Thyroid gland (tissue), 4 donors: ENCODE data around the gene CTNNA3.
"Not testable (repeated sequence)": the region's sequence is repeated elsewhere in the genome, so short reads cannot be mapped to it uniquely, and the experiment has no call there.

ENCODE experiments used
- POLR2A ChIP-seq, 2 donors: fragments of 450-650 bp; IDR thresholded peaks; one replicate each; pipeline ENCODE4 v1.6.1; 2017; ENCODE audit warnings: antibody characterized with exemption in 2 of 2, mild to moderate bottlenecking in 2 of 2, moderate library complexity in 1 of 2
- TF ChIP-seq, protein P1 (sequence below), 6 experiments: fragments of 200-600 bp in 3 of 6; fragments of 450-650 bp in 3 of 6; sonication (generic) in 3 of 6; IDR thresholded peaks; one replicate each; pipeline ENCODE4 v1.5.1; 2016 to 2019; ENCODE audit warnings: antibody characterized with exemption in 6 of 6, mild to moderate bottlenecking in 2 of 6, inconsistent platforms in 1 of 6, moderate library complexity in 1 of 6

- TF ChIP-seq, protein P1, sequence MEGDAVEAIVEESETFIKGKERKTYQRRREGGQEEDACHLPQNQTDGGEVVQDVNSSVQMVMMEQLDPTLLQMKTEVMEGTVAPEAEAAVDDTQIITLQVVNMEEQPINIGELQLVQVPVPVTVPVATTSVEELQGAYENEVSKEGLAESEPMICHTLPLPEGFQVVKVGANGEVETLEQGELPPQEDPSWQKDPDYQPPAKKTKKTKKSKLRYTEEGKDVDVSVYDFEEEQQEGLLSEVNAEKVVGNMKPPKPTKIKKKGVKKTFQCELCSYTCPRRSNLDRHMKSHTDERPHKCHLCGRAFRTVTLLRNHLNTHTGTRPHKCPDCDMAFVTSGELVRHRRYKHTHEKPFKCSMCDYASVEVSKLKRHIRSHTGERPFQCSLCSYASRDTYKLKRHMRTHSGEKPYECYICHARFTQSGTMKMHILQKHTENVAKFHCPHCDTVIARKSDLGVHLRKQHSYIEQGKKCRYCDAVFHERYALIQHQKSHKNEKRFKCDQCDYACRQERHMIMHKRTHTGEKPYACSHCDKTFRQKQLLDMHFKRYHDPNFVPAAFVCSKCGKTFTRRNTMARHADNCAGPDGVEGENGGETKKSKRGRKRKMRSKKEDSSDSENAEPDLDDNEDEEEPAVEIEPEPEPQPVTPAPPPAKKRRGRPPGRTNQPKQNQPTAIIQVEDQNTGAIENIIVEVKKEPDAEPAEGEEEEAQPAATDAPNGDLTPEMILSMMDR (IDR thresholded peaks at IDR 0.05): not testable (repeated sequence)
- not testable (repeated sequence) for TF ChIP-seq POLR2A (IDR thresholded peaks at IDR 0.05)
These were observed 11.9 kb downstream of the CTNNA3 start for GRCh38 chr10:67684140-67684539.
